Measurements from ENCODE around the gene NAE1.
"Not testable (repeated sequence)": the region's sequence is repeated elsewhere in the genome, so short reads cannot be mapped to it uniquely, and the experiment has no call there.

NAE1 gene

DNA sequence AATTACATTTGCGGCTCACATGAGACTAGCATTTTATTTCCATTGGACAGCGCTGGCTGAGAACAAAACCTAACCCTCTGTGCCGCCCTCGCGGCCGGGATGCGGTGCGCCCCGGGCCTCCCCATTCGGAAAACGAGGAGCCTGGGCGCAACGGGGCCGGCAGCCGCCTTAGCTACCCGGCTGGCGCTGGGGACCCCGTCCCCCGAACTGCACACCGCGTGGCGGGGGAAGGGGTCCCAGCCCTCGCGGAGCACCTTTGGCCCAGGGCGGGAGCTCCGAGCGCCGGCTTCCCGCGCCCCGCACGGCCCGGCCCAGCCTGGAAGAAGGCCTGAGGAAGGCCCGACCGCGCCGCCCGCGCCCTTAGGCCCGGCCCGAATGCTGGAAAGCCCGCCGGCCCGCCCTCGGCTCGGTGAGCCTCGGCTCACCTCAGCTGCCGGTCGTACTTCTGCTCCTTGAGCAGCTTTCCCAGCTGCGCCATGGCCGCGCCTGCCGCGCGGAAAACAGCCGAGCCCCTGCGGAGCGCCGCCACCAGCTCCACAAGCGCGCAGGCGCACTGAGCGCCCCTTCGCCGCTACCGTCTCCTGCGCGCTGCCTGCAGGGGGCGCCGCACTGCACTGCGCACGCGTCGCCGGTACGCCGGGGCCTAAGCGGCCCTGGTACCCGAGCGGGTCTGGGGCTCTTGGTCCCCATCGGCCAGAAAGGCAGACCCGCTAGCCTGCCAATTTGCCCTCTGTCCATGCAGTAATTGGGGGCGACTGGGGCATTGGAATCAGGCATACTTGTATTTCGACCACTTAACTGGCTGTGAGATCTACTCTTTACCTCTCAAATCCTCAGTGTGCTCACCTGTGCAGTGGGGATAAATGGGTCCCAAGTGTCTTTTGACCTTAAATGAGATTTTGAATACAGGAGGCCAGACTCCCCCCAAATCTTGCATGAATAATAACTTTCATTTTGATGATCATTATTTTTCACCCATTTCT is at the start of gene NAE1:
Gene NAE1, minus strand, starts transcription at position 555 of the 983 bp plus-strand sequence. Its CDS starts 77 bp downstream, at position 478.
- DNase-seq (ENCODE audit: low spot score): peak; percentile 89

DNA sequence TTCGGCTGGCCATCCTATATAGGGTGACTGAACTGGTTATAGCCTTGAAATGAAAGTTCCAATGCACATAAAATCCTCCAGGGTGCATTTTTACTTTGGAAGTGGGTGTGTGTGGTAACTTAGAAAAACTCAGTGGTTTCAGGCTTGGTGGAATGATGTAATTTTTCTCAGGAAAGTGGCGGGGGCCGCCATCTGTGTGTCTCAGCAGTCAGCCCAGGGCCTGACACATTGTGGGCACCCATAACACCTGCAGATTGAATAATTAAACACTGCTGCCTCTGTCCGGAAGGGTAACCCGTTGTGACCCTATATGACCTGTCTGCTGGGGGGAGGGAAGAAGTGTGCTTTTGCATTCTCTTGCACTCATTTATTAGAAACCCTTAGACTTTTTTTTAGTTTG is 47.3 kb upstream of the NAE1 start:
- DNase-seq (ENCODE audit: low spot score): no peak

DNA sequence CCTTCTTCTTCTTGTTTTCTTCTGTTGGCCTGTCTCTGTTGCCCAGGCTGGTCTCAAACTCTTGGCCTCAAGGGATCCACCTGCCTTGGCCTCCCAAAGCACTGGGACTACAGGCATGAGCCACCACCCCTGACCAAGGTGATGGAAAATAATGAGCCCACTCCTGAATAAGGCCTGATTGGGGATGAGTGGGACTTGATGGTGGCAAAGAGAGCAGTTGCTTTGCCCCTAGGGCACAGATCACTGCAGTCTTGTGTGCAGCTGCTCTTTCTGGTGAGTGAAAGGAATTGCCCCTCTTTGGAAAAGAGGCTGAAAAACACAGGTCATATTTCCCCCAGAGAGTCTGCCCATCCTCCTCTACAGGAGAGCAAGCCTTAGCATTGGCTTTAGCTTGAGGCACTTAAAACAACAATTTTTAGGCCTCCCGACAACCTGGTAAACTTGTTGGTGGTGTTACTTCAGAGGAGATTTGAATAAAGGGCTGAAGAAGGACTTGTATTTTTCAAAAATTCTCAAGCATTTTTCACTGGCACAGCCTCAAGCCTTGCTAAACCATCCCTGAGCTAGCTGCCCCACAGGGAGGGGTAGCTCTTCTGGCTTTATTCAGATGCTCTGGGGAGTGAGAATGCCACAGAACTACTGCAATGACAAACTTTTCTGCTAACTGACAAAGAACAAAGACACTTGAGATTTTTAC is 43.5 kb upstream of the NAE1 start:
- DNase-seq (ENCODE audit: low spot score): no peak

DNA sequence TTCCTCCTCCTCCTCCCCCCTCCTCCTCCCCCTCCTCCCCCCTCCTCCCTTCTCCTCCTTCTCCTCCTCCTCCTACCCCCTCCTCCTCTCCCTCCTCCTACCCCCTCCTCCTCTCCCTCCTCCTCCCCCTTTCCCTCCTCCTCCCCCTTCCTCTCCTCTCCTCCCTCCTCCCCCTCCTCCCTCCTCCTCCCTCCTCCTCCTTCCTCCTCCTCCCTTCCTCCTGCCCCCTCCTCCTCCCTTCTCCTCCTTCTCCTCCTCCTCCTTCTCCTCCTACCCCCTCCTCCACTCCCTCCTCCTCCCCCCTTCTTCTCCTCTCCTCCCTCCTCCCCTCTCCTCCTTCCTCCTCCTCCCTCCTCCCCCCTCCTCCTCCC is 42.9 kb upstream of the NAE1 start:
- DNase-seq (ENCODE audit: low spot score): no peak

DNA sequence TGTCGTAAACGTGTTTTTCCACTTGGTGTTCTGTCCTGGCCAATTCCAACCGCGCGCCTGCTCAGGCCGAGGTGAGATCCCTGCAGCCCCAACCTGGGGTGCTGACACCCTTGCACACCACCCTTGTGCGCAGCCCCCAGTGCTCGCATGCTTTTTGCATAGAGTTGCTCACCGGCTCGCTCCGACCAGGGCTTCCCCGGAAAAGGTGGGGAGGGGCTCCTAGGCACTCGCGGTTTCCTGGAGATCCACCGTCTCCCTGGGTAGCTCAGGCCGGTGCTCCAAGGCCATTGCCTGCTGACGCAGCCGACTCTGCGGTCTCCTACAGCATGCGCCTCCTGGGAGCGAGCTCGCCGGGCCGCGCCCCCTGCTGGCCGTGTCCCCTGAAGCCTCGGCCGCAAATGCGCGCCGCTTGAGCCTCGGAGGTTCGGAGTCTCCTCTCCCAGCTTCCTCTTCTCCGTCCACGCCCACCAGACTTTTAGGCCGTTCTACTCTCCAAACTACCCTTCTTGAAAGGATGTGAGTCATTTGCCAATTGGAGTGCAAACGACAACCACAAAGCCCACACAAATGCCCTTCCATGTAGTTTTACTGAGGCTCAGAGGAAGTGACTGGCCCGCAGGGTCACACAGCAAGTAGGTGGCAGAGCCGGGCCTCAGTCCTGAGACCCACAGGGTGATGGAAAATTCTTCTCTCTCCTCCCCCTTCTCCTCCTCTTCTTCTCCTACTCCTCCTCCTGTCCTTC is 42.3 kb upstream of the NAE1 start:
- DNase-seq (ENCODE audit: low spot score): peak; percentile 76

DNA sequence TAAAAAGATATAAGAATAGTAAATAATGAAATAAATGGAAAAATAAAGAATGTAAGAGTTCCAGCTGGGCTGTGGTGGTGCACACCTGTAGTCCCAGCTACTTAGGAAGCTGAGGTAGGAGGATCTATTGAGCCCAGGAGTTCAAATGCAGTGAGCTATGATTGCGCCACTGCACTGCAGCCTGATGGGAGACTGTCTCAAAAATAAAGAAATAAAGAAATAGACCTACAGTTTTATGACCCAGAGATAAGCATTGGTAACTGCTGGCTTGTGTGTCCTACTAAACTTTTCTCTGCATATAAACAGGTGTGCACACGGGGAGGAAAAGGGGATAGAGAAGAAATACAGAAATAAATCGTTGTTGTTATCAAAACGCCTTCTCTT is 41.8 kb upstream of the NAE1 start:
- no peak for DNase-seq (ENCODE audit: low spot score)

DNA sequence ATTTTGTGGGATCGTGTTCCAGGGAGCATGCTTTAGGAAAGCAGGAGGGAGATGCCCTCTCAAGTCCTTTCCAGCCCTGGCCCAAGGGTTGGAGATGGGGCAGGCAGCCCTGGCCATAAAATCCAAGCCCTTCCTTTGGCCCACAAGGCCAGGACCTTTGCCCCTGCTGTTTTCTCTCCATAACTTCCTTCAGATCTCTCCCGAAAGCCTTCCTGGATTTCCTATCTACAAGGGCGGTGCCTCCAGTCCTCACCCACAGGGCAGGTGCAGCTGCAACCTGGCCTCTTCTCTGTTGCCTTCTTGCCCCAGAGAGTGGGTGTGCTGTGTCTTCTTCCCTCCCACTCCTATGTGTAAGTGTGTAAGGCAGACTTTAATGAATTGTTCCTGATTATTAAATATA is 41.1 kb upstream of the NAE1 start:
- no peak for DNase-seq (ENCODE audit: low spot score)

DNA sequence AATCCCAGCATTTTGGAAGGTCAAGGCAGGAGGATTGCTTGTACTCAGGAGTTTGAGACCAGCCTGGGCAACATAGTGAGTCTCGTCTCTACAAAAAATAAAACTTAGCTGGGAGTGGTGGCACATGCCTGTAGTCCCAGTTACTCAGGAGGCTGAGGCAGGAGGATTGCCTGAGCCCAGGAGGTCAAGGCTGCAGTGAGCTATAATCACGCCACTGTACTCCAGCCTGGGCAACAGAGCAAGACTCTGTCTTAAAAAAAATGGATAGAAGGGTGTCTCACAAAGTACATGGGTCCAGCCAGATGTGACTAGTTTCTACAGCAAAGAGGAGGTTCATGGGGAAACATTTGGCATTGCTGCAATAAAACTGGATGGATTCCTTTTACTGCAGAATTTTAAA is 40.6 kb upstream of the NAE1 start:
- not testable (repeated sequence) for DNase-seq (ENCODE audit: low spot score)

DNA sequence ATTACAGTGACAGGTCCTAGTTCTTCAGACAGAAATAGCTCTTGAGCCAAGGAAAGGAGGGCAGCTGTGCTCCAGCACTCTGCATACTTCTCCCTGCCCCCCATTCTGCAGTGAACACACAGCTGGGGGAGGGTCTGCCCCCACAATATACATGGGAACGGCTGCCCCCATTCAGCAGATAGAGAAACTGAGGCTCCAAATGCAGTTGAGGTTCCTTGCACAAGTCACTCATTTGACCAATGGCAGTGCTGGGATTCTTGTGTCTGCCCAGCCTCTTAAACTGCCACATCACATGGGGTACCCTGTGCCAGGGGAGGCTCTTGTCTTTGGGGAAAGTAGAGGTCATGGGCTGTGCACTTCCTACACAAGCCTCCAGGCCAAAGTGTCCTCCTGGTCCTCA is 38.6 kb upstream of the NAE1 start:
- DNase-seq (ENCODE audit: low spot score): no peak

DNA sequence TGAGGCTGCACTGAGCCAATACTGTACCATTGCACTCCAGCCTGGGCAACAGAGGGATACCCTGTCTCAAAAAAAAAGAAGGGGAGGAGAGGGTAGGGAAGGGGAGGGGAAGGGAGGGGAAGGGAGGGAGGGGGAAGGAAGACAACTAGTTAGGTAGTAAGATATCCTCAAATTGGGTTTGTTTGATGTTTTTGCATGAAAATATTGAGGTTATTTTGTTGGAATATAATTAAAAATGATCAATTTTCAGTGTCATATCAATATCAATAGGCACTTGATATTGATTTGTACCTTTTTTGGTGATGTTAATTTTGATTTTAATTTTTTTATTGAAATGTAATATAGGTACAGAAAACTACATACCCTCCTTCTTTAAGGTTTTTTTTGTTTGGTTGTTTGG is 32.9 kb upstream of the NAE1 start:
- no peak for DNase-seq (ENCODE audit: low spot score)

DNA sequence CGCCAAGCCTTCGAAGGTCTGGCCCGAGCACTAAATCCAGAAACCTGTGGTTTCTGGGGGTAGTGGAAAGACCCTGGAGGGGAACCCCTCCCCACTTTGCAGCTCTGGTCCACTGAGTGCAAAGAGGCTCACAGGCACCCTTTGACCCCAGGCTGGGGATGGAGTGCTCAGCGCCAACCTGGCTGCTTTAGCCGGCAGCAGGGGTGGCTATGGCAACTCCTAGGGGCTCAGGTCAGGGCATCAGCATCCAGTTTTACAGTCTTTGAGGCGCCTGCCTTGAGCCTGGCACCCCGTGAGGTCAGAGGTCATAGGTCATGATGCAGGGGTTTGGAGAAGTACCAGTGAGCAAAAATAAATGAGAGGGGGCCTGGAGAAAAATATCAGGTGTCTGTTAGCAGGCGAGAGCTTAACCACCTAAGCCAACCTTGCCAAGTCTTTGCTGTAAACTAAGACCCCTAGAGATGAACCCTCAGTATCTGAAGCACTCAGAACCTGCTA is 31.3 kb upstream of the NAE1 start:
- DNase-seq (ENCODE audit: low spot score): no peak

DNA sequence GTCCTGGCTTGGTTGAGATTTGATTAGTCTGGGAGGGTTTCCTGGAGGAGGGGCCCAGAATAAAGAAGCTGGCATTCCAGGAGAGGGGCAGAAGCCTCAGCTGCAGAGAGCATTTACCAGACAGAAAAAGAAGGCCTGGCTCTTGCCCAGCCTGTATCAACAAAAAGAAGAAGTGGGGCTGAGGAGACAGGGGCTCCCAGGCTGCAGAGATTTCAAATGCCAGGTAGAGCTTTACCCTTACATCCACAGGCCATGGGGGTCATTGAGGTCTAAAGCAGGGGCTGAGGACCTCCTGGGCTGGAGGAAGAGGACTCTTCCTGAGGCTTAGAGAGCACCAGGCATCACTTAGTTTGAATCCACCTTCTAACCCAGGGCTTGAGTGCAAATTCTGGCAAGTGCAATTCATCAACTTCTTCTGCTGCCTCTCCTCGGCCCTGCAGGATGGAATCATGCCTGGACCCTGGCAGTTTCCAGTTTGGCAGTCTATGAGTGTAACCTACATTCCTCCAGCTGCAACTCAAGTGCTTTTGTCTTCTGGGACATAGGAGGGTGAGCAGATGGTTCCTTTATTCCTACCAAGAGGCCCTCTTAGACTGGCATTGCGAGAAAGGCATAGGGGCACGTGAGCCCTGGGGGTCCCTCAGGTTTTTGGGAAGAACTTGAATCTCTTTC is 28.8 kb upstream of the NAE1 start:
- DNase-seq (ENCODE audit: low spot score): no peak

DNA sequence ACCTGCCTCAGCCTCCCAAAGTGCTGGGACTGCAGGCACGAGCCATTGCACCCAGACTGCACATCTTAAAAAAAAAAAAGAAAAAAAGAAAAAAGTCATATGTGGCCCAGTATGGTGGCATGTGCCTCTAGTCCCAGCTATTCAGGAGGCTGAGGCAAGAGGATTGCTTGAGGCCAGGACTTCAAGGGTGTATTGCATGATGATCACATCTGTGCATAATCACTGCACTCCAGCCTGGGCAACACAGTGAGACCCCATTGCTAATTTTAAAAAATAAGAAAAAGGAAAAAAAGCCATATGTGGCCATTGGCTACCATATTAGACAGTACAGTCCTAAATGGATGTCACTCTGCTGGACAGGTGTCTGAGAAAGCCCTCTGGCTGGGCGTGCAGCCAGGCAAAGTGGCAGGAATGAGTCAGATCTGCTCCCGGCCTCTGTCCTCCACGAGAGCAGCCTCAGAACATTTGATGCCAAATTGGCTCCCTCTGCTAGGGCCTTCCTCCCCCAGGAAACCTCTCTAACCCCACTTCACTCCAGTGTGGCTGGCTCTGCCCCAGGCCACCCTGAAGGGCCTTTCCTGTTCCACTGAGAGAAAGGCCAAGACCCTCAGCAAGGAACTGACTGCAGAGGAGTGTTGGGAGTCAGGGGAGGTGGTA is 28.1 kb upstream of the NAE1 start:
- no peak for DNase-seq (ENCODE audit: low spot score)

DNA sequence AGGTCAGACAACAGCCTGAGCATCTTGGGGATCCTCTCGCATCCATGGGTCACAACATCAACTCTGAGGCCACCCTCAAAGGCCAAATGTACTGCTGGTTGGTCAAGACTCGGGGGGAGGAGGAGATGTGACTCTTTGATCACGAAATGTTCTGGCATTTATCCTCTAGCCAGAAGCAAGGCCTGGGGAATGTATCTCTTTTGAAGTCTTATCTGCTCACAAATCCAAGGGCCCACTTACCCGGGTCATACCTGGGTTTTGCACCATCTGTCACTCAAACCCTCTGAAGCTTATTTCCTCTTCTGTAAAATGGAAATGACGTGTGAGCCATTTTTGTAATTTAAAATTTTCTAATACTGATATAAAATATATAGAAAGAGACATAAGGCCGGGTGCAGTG is 26.7 kb upstream of the NAE1 start:
- no peak for DNase-seq (ENCODE audit: low spot score)

DNA sequence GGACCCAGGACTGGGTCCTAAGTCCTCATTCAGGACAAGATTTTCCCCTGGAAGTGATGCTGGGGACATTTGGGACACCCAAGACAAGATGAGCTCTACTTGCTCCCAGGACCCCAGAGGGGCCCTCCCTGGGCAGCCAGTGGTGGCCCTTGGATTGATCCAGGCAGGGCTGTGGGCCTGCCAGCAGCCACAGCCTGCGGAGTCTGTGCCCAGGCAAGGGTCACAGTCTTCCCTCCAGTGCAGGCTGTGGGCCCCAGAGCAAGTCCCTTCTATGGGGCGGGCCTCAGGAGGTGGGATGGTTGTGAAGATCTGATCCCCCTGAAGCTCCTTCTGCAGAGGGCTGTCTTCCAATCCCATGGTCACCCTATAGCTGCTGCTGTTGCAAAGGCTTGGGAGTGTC is 26.0 kb upstream of the NAE1 start:
- DNase-seq (ENCODE audit: low spot score): no peak

DNA sequence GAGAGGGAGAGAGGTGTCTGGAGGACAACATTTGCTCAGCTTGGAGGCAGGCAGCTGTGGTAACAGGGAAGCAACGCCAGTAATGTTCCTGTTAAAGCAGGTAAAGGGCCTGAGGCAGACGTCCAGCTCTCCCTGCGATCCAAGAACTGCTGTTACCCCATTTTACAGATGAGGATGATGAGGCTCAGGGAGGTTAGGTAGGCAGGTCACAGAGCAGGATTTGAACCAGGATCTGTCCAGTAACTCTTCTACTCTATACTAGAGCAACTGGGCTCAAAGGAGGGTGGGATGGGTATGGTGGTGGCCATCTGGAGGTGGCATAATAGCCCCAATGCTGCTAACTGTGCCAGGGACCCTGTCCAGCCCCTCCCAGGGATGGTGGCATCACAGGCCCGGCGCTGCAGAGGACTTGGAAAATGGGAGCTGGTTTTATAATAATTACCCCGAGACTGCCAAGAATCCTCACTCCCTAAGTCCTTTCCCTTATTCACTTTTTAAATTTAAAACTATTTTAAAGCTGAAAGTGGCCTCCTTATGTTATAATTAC is 25.5 kb upstream of the NAE1 start:
- DNase-seq (ENCODE audit: low spot score): no peak

DNA sequence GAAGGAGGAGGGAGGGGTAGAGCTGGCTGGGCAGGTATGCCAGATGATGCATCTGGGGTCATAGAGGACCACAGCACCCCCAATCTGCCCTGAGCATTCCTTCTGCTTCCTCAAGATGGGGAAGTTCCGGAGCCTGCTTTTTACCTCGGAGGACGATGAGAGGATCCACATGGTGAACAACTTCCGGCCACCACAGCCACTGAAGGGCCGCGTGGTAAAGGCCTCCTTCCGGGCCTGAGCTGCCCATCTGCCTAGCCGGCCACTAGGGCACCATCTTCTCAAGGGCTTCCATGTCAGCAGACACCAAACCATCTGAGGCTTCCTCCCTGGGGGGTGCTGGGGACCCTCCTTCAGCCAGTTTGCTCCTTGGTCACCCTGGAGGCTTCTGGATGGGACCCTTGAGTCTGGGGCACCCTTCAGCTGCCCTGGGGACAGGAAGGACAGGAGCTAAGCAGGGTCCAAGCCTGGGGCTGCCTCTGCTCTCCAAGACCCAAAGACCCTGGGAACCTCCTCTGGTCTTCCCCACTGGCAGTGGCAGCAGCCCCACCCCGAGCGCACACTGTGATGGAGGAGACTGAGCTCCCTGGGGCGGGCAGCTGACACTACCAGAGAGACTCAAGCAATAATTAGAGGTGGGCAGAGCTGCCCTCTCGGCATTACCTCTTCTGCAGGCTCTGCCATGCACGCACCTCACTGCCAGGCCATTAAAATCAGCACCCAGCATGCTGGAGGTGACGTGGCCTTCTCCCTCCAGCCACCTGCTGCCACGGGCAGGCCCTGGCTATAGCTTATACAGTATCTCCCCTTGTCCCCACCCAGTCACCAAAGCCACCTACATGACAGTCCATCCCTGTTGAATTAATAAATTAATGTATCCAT is 22.7 kb upstream of the NAE1 start:
- no peak for DNase-seq (ENCODE audit: low spot score)

DNA sequence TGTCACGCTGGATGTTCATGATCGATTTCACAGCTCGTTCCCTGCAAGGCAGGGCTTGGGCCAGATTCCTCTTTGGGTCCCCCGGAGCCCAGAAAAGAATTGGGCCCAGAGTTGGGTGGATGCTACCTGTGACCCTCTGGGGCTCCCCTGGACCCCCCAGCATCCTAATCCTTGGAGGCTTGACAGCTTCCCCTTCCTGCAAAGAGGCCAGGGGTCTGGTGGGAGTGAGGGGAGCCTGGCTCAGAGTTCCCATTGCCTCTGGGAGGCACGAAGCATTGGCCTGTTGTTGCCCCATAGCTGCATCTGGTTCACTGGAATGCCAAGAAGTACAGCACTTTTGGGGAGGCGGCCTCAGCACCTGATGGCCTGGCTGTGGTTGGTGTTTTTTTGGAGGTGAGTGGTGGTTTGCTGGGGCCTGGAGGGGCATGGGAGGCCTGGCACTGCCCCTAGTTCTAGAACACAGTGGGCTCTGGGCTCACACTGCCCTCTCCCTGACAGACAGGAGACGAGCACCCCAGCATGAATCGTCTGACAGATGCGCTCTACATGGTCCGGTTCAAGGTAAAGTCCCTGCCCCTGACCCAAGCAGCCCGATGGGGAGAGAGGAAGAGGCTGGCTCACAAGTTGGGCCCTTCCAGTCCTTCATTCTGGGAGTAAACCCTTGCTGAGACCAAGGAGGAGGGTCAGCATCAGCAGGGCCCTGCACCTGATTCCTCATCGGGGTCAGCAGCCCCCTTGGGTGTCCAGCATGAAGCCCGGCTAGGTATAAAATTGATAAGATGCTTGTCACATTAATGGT is 20.6 kb upstream of the NAE1 start:
- DNase-seq (ENCODE audit: low spot score): no peak

DNA sequence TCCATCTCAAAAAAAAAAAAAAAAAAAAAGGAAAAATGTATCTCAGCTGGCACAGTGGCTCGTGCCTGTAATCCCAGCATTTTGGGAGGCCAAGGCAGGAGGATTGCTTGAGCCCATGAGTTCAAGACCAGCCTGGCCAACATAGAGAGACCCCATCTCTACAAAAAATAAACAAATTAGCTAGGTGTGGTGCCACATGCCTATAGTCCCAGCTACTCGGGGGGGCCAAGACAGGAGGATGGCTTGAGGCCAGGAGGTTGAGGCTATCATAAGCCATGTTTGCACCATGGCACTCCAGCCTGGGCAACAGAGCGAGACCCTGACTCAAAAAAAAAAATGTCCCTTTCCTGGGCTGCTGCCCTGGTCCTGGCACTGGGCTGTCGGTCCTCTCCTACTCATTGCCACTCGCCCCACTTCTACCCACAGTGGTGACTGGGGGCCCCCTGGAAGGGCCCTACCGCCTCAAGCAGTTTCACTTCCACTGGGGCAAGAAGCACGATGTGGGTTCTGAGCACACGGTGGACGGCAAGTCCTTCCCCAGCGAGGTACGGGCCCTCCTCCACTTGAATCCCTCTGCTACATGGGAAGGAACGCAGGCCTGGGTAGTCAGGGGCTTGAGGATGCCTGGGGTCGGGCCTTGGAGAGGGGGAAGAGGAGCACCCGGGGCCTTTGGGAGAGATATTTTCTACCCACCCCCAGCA is 19.5 kb upstream of the NAE1 start:
- DNase-seq (ENCODE audit: low spot score): no peak
